GM23338 (cell line): ENCODE measurements around the gene FAP. TPM values are rescaled to one million over a fixed set of nuclear protein-coding genes. Genes with fewer than 3 reads are reported as not detected.

Experiments used
- ATAC-seq: fragments of 200-7000 bp; cut with Tn5 transposase; 3 replicates; pipeline ENCODE4 v1.9.1; 2020
- DNase-seq: peaks from one replicate; pipeline ENCODE4 v3.0.0-alpha.2; 2015; ENCODE audit warnings: low spot score
- H2AFZ ChIP-seq: fragments of 200-600 bp; sonication (generic); 2 replicates; pipeline ENCODE4 v1.8.0; 2016; ENCODE audit warnings: antibody characterized with exemption, mild to moderate bottlenecking, moderate library complexity
- H3F3A ChIP-seq: fragments of 200-600 bp; sonication (generic); replicated peaks from 2 replicates; pipeline ENCODE4 v1.8.0; 2017; ENCODE audit warnings: antibody characterized with exemption, mixed run types, low read depth
- H3K27ac ChIP-seq: fragments of 200-600 bp; sonication (generic); 2 replicates; pipeline ENCODE4 v1.6.1; 2016; ENCODE audit warnings: low read depth
- H3K27me3 ChIP-seq: fragments of 200-600 bp; sonication (generic); 2 replicates; pipeline ENCODE4 v1.8.0; 2016; ENCODE audit warnings: mild to moderate bottlenecking, mixed run types, moderate library complexity; ENCODE audit not compliant: insufficient read depth
- H3K36me3 ChIP-seq: fragments of 200-600 bp; sonication (generic); 2 replicates; pipeline ENCODE4 v1.8.0; 2016; ENCODE audit warnings: mild to moderate bottlenecking; ENCODE audit not compliant: insufficient read depth
- H3K4me1 ChIP-seq: fragments of 200-600 bp; sonication (generic); 2 replicates; pipeline ENCODE4 v1.8.0; 2016; ENCODE audit warnings: mild to moderate bottlenecking, moderate library complexity; ENCODE audit not compliant: insufficient read depth
- H3K4me2 ChIP-seq: fragments of 200-600 bp; sonication (generic); 2 replicates; pipeline ENCODE4 v1.7.1; 2017; ENCODE audit warnings: mixed run types
- H3K4me3 ChIP-seq: fragments of 200-600 bp; sonication (generic); 2 replicates; pipeline ENCODE4 v1.6.1; 2016; ENCODE audit warnings: mixed run types
- H3K79me2 ChIP-seq: fragments of 200-600 bp; sonication (generic); replicated peaks from 2 replicates; pipeline ENCODE4 v1.8.0; 2017; ENCODE audit warnings: mild to moderate bottlenecking; ENCODE audit not compliant: insufficient read depth
- H3K9me2 ChIP-seq: fragments of 200-600 bp; sonication (generic); 2 replicates; pipeline ENCODE4 v1.8.0; 2017; ENCODE audit not compliant: insufficient read depth
- H4K20me1 ChIP-seq: fragments of 200-600 bp; sonication (generic); replicated peaks from 2 replicates; pipeline ENCODE4 v1.8.0; 2017; ENCODE audit warnings: mild to moderate bottlenecking; ENCODE audit not compliant: insufficient read depth
- H3K27ac Mint-ChIP-seq: 2 replicates; pipeline ENCODE4 v1.8.0; 2020; ENCODE audit warnings: inconsistent platforms, mild to moderate bottlenecking, moderate library complexity, mixed read lengths
- H3K27me3 Mint-ChIP-seq: 3 replicates; pipeline ENCODE4 v1.8.0; 2022; ENCODE audit warnings: low read depth, mild to moderate bottlenecking, moderate library complexity, mixed read lengths, inconsistent platforms; ENCODE audit not compliant: insufficient read depth, poor library complexity
- H3K36me3 Mint-ChIP-seq: 3 replicates; pipeline ENCODE4 v1.8.0; 2021; ENCODE audit warnings: low read depth, mild to moderate bottlenecking, inconsistent platforms, moderate library complexity, mixed read lengths
- H3K4me1 Mint-ChIP-seq: 3 replicates; pipeline ENCODE4 v1.8.0; 2020; ENCODE audit warnings: mild to moderate bottlenecking, inconsistent platforms, mixed read lengths
- H3K4me3 Mint-ChIP-seq: 3 replicates; pipeline ENCODE4 v1.8.0; 2021; ENCODE audit warnings: moderate library complexity, mild to moderate bottlenecking, inconsistent platforms, mixed read lengths
- H3K9me3 Mint-ChIP-seq: 3 replicates; pipeline ENCODE4 v1.8.0; 2020; ENCODE audit warnings: moderate library complexity, mild to moderate bottlenecking, inconsistent platforms, mixed read lengths
- CREB1 ChIP-seq: fragments of 250-450 bp; sonication (Bioruptor Pico); IDR thresholded peaks from 2 replicates; pipeline ENCODE4 v1.5.0; 2020; ENCODE audit warnings: low read depth, mild to moderate bottlenecking, moderate library complexity
- ETS1 ChIP-seq: IDR thresholded peaks from 2 replicates; pipeline ENCODE4 v1.6.1; 2016; ENCODE audit warnings: antibody characterized with exemption
- EZH2 ChIP-seq: fragments of 200-600 bp; sonication (generic); IDR thresholded peaks from one replicate; pipeline ENCODE4 v1.8.0; 2017; ENCODE audit warnings: antibody characterized with exemption, mild to moderate bottlenecking, low read depth; ENCODE audit not compliant: unreplicated experiment
- EZH2phosphoT487 ChIP-seq: fragments of 200-600 bp; sonication (generic); IDR thresholded peaks from one replicate; pipeline ENCODE4 v1.8.1; 2018; ENCODE audit warnings: antibody characterized with exemption; ENCODE audit not compliant: unreplicated experiment
- JUNB ChIP-seq: IDR thresholded peaks from one replicate; pipeline ENCODE4 v1.6.1; 2016; ENCODE audit warnings: antibody characterized with exemption; ENCODE audit not compliant: unreplicated experiment
- NANOG ChIP-seq: IDR thresholded peaks from 2 replicates; pipeline ENCODE4 v1.6.1; 2016; ENCODE audit warnings: antibody characterized with exemption, borderline replicate concordance
- POLR2AphosphoS5 ChIP-seq: IDR thresholded peaks from 2 replicates; pipeline ENCODE4 v1.6.1; 2016; ENCODE audit warnings: antibody characterized with exemption, low read depth
- STAT1 ChIP-seq: IDR thresholded peaks from one replicate; pipeline ENCODE4 v1.6.1; 2016; ENCODE audit warnings: antibody characterized with exemption; ENCODE audit not compliant: unreplicated experiment
- ZNF114 ChIP-seq: fragments of 250-450 bp; sonication (Bioruptor Pico); IDR thresholded peaks from 2 replicates; pipeline ENCODE4 v1.5.0; 2020; ENCODE audit warnings: mild to moderate bottlenecking, moderate library complexity
- ZNF331 ChIP-seq: fragments of 250-450 bp; sonication (Bioruptor Pico); IDR thresholded peaks from 2 replicates; pipeline ENCODE4 v1.5.0; 2020; ENCODE audit warnings: low read depth, mild to moderate bottlenecking, moderate library complexity
- polyA plus RNA-seq: library from polyadenylated mRNA; unstranded; fragments of >200 nt; fragmentation: Nextera tagmentation; extraction: Ambion mirVana; gene quantifications from 2 replicates; pipeline ENCODE4 v1.2.1, GENCODE V29; 2016
- total RNA-seq: library from RNA; depleted of rRNA; stranded (reverse); fragments of >200 nt; shearing (Covaris generic); gene quantifications from 2 replicates; pipeline ENCODE4 v1.2.3, GENCODE V29; 2014
- TF ChIP-seq, protein P1 (sequence below): IDR thresholded peaks from one replicate; pipeline ENCODE4 v1.6.1; 2018; ENCODE audit warnings: antibody characterized with exemption; ENCODE audit not compliant: unreplicated experiment
- TF ChIP-seq, protein P2 (sequence below), 2 experiments: fragments of 200-600 bp in 1 of 2; sonication (generic) in 1 of 2; conservative IDR thresholded peaks; 2 replicates each; pipeline versions ENCODE4 v1.5.1 to v1.6.1; 2016 to 2017; ENCODE audit warnings: antibody characterized with exemption in 2 of 2, low read depth in 2 of 2, mild to moderate bottlenecking in 2 of 2, moderate library complexity in 1 of 2
- TF ChIP-seq, protein P3 (sequence below): fragments of 250-450 bp; sonication (Bioruptor Pico); IDR thresholded peaks from 2 replicates; pipeline ENCODE4 v1.5.0; 2020; ENCODE audit warnings: mild to moderate bottlenecking, moderate library complexity

Gene FAP
- total and polyA plus RNA-seq, 2 experiments from 2014 or later: not detected

DNA sequence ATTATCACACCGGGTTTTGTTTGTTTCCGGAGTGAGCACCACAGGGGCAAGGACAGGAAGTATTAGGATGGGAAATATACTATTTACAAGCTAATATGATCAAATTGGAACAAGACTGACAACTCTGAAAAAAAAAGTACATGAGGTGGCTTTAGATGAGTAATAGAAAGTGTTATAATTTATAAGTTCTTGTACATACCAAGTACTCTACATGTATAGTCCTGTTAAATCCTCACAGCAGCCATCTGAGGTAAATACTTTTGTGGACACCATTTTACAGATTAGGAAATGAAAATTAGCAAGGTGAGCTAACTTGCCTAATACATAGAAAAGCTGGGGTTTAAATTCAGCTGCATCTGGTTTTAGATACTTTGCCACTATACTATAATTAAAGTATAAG is 11.2 kb downstream of the FAP start:
- Histone ChIP-seq H3K4me3 (no peak overlapping the region), H3K79me2 (no peaks in the 10 kb centered on the region), H3K9me2 (no peaks in the 10 kb centered on the region), H3K27me3 (no peaks in the 10 kb centered on the region), H2AFZ (no peak overlapping the region), H3K36me3 (no peaks in the 10 kb centered on the region), H3F3A (no peaks in the 10 kb centered on the region), H3K4me1 (no peaks in the 10 kb centered on the region), H4K20me1 (no peaks in the 10 kb centered on the region), H3K4me2 (no peak overlapping the region), H3K27ac (no peak overlapping the region)
- Mint-ChIP-seq H3K4me3 (no peak overlapping the region), H3K27ac (no peak overlapping the region), H3K9me3 (peaks cover 3% of the 10 kb centered on the region; the same call in 1 of the 3 replicates), H3K36me3 (no peaks in the 10 kb centered on the region), H3K27me3 (no peaks in the 10 kb centered on the region), H3K4me1 (peaks cover 10% of the 10 kb centered on the region; the same call in 2 of the 3 replicates)
- DNase-seq (no peak), ATAC-seq (no peak)
- no peak for TF ChIP-seq JUNB
- TF ChIP-seq, protein P1, sequence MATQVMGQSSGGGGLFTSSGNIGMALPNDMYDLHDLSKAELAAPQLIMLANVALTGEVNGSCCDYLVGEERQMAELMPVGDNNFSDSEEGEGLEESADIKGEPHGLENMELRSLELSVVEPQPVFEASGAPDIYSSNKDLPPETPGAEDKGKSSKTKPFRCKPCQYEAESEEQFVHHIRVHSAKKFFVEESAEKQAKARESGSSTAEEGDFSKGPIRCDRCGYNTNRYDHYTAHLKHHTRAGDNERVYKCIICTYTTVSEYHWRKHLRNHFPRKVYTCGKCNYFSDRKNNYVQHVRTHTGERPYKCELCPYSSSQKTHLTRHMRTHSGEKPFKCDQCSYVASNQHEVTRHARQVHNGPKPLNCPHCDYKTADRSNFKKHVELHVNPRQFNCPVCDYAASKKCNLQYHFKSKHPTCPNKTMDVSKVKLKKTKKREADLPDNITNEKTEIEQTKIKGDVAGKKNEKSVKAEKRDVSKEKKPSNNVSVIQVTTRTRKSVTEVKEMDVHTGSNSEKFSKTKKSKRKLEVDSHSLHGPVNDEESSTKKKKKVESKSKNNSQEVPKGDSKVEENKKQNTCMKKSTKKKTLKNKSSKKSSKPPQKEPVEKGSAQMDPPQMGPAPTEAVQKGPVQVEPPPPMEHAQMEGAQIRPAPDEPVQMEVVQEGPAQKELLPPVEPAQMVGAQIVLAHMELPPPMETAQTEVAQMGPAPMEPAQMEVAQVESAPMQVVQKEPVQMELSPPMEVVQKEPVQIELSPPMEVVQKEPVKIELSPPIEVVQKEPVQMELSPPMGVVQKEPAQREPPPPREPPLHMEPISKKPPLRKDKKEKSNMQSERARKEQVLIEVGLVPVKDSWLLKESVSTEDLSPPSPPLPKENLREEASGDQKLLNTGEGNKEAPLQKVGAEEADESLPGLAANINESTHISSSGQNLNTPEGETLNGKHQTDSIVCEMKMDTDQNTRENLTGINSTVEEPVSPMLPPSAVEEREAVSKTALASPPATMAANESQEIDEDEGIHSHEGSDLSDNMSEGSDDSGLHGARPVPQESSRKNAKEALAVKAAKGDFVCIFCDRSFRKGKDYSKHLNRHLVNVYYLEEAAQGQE: no peak
- TF ChIP-seq EZH2phosphoT487: no peak
- no peak for TF ChIP-seq ZNF114 (CRISPR knock-in tag)
- no peak for TF ChIP-seq NANOG
- no peak for TF ChIP-seq STAT1
- TF ChIP-seq, protein P2, sequence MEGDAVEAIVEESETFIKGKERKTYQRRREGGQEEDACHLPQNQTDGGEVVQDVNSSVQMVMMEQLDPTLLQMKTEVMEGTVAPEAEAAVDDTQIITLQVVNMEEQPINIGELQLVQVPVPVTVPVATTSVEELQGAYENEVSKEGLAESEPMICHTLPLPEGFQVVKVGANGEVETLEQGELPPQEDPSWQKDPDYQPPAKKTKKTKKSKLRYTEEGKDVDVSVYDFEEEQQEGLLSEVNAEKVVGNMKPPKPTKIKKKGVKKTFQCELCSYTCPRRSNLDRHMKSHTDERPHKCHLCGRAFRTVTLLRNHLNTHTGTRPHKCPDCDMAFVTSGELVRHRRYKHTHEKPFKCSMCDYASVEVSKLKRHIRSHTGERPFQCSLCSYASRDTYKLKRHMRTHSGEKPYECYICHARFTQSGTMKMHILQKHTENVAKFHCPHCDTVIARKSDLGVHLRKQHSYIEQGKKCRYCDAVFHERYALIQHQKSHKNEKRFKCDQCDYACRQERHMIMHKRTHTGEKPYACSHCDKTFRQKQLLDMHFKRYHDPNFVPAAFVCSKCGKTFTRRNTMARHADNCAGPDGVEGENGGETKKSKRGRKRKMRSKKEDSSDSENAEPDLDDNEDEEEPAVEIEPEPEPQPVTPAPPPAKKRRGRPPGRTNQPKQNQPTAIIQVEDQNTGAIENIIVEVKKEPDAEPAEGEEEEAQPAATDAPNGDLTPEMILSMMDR (conservative IDR thresholded peaks at IDR 0.05; ENCODE audit: low read depth in 2 of 2): no peak
- no peak for TF ChIP-seq EZH2
- TF ChIP-seq POLR2AphosphoS5: no peak
- no peak for TF ChIP-seq ETS1
- no peak for TF ChIP-seq CREB1 (CRISPR knock-in tag)
- TF ChIP-seq, protein P3, sequence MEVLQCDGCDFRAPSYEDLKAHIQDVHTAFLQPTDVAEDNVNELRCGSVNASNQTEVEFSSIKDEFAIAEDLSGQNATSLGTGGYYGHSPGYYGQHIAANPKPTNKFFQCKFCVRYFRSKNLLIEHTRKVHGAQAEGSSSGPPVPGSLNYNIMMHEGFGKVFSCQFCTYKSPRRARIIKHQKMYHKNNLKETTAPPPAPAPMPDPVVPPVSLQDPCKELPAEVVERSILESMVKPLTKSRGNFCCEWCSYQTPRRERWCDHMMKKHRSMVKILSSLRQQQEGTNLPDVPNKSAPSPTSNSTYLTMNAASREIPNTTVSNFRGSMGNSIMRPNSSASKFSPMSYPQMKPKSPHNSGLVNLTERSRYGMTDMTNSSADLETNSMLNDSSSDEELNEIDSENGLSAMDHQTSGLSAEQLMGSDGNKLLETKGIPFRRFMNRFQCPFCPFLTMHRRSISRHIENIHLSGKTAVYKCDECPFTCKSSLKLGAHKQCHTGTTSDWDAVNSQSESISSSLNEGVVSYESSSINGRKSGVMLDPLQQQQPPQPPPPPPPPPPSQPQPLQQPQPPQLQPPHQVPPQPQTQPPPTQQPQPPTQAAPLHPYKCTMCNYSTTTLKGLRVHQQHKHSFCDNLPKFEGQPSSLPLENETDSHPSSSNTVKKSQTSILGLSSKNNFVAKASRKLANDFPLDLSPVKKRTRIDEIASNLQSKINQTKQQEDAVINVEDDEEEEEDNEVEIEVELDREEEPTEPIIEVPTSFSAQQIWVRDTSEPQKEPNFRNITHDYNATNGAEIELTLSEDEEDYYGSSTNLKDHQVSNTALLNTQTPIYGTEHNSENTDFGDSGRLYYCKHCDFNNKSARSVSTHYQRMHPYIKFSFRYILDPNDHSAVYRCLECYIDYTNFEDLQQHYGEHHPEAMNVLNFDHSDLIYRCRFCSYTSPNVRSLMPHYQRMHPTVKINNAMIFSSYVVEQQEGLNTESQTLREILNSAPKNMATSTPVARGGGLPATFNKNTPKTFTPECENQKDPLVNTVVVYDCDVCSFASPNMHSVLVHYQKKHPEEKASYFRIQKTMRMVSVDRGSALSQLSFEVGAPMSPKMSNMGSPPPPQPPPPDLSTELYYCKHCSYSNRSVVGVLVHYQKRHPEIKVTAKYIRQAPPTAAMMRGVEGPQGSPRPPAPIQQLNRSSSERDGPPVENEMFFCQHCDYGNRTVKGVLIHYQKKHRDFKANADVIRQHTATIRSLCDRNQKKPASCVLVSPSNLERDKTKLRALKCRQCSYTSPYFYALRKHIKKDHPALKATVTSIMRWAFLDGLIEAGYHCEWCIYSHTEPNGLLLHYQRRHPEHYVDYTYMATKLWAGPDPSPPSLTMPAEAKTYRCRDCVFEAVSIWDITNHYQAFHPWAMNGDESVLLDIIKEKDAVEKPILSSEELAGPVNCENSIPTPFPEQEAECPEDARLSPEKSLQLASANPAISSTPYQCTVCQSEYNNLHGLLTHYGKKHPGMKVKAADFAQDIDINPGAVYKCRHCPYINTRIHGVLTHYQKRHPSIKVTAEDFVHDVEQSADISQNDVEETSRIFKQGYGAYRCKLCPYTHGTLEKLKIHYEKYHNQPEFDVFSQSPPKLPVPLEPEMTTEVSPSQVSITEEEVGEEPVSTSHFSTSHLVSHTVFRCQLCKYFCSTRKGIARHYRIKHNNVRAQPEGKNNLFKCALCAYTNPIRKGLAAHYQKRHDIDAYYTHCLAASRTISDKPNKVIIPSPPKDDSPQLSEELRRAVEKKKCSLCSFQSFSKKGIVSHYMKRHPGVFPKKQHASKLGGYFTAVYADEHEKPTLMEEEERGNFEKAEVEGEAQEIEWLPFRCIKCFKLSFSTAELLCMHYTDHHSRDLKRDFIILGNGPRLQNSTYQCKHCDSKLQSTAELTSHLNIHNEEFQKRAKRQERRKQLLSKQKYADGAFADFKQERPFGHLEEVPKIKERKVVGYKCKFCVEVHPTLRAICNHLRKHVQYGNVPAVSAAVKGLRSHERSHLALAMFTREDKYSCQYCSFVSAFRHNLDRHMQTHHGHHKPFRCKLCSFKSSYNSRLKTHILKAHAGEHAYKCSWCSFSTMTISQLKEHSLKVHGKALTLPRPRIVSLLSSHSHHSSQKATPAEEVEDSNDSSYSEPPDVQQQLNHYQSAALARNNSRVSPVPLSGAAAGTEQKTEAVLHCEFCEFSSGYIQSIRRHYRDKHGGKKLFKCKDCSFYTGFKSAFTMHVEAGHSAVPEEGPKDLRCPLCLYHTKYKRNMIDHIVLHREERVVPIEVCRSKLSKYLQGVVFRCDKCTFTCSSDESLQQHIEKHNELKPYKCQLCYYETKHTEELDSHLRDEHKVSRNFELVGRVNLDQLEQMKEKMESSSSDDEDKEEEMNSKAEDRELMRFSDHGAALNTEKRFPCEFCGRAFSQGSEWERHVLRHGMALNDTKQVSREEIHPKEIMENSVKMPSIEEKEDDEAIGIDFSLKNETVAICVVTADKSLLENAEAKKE (CRISPR knock-in tag): no peak
- TF ChIP-seq ZNF331 (CRISPR knock-in tag): no peak
